Left cardiac atrium (tissue), 4 donors: Measurements from ENCODE around the gene GDPD2. TPM values are rescaled to one million over a fixed set of nuclear protein-coding genes. Genes with fewer than 3 reads are reported as not detected.
"Not testable (repeated sequence)": the region's sequence is repeated elsewhere in the genome, so short reads cannot be mapped to it uniquely, and the experiment has no call there.

Experiments
- ATAC-seq, 2 donors: fragments of 200-7000 bp; cut with Tn5 transposase; one replicate each; pipeline ENCODE4 v1.9.1; 2020; ENCODE audit warnings: mild to moderate bottlenecking in 2 of 2, moderate library complexity in 2 of 2
- DNase-seq: peaks from one replicate; pipeline ENCODE4 v3.0.0-alpha.2; 2020
- intact Hi-C, 2 donors: fragments of 100-400 bp; cut with DNase I; formaldehyde crosslinking; loops; one replicate each; pipeline versions ENCODE4 v1.14.1 to v1.15.1; 2022 to 2023
- long read RNA-seq: library from polyadenylated mRNA; unstranded; transcript quantifications from one replicate; pipeline ENCODE4 v2.0.0, GENCODE V29; 2021
- total RNA-seq, 2 donors: library from RNA; stranded (reverse); fragmentation: NEBNext Ultra II Directional; extraction: Animal tissue kit (Norgen Biotek cat#: 25700); gene quantifications; one replicate each; pipeline ENCODE4 v1.2.1, GENCODE V29; 2021
- donor health status: DM: no; HTN: yes; CAD: no.
- donor health status: DM: no; HTN: yes; CAD: no; lungs with severe emphysema.
- donor health status: DM: yes; HTN: yes; CAD: no.
- donor health status: Dilated cardiomyopathy.

The GDPD2 gene, protein sequence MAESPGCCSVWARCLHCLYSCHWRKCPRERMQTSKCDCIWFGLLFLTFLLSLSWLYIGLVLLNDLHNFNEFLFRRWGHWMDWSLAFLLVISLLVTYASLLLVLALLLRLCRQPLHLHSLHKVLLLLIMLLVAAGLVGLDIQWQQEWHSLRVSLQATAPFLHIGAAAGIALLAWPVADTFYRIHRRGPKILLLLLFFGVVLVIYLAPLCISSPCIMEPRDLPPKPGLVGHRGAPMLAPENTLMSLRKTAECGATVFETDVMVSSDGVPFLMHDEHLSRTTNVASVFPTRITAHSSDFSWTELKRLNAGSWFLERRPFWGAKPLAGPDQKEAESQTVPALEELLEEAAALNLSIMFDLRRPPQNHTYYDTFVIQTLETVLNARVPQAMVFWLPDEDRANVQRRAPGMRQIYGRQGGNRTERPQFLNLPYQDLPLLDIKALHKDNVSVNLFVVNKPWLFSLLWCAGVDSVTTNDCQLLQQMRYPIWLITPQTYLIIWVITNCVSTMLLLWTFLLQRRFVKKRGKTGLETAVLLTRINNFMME
- not detected for total RNA-seq
- long read RNA-seq = 0 reads

- DNase-seq (no peak), ATAC-seq (peak; percentile 56 to 59)
- intact Hi-C loops = no loop called here
These were observed at the start of gene GDPD2 for GRCh38 chrX:70422851-70423341. GDPD2 (plus strand) TSS chrX:70423314; CDS start chrX:70424985, 1,671 bp downstream.

- DNase-seq = no peak
- intact Hi-C loops = no loop called here
- no peak for ATAC-seq
These were observed 36.9 kb upstream of the GDPD2 start for GRCh38 chrX:70386235-70386634.

- DNase-seq = no peak
- no peak for ATAC-seq
- intact Hi-C loops = no loop called here
These were observed 24.2 kb upstream of the GDPD2 start for GRCh38 chrX:70398899-70399298.

DNA sequence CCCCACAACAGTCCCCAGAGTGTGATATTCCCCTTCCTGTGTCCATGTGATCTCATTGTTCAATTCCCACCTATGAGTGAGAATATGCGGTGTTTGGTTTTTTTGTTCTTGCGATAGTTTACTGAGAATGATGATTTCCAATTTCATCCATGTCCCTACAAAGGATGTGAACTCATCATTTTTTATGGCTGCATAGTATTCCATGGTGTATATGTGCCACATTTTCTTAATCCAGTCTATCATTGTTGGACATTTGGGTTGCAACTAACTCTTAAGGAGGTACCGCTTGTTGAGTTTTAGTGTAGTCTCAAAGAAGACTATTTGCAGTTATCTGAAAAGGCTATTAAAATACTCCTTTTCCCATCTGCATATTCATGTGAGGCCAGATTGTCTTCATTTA is 22.9 kb upstream of the GDPD2 start:
- ATAC-seq, DNase-seq, intact Hi-C loops: not testable (repeated sequence)

DNA sequence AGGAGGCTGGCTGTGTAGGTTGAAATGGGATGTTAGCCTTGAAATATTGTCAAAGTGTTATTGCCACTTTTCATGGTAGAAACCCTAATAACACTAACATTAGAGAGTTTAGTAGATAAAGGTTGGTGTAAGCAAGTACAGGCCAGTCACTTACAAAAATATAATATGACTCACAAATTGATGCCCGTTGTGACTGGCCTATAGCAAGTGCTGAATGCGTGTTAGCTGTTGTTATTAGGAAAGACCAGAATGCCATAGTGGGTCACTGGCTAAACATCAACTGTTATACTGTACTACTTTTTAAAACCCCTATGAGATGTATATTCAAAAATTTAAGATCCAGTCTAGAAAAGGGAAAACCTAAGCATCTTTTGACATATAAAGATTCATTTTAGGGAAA is 20.4 kb upstream of the GDPD2 start:
- ATAC-seq (no peak), DNase-seq (no peak)
- intact Hi-C loops = no loop called here

- DNase-seq (no peak), ATAC-seq (no peak)
- intact Hi-C loops = no loop called here
These were observed 18.1 kb upstream of the GDPD2 start for GRCh38 chrX:70405003-70405402.

GRCh38 chrX:70410921-70411320 is 12.2 kb upstream of the GDPD2 start:
- DNase-seq = no peak
- ATAC-seq = no peak
- intact Hi-C loops = no loop called here

- no peak for DNase-seq
- intact Hi-C loops = no loop called here
- ATAC-seq = no peak
These were observed 11.6 kb upstream of the GDPD2 start for GRCh38 chrX:70411475-70411874.

GRCh38 chrX:70421618-70422017 is 1.5 kb upstream of the GDPD2 start:
- intact Hi-C loops = no loop called here
- ATAC-seq (no peak), DNase-seq (no peak)

GRCh38 chrX:70423936-70424675 is 992 bp downstream of the GDPD2 start:
- no peak for DNase-seq
- ATAC-seq = no peak
- intact Hi-C loops = no loop called here

GRCh38 chrX:70424801-70425200 is 1.7 kb downstream of the GDPD2 start:
- no peak for DNase-seq
- no peak for ATAC-seq
- intact Hi-C loops = no loop called here

GRCh38 chrX:70426286-70427278 is 3.5 kb downstream of the GDPD2 start:
- no peak for ATAC-seq
- intact Hi-C loops = no loop called here
- no peak for DNase-seq

GRCh38 chrX:70427365-70427764 is 4.3 kb downstream of the GDPD2 start:
- DNase-seq (no peak), ATAC-seq (no peak)
- intact Hi-C loops = no loop called here

DNA sequence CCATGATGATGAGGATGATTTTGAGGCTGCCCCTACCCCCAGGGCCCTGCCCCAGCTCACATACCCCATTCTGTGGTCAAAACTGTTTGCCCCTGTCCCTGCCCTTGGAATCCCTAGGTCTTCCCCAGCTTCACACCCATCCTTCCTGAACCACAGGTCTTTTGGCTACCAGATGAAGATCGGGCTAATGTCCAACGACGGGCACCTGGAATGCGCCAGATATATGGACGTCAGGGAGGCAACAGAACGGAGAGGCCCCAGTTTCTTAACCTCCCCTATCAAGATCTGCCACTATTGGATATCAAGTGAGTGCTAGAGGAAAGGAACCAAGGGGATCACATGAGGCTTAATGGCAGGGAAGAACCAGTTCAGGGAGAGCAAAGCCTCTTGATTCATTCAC is 6.6 kb downstream of the GDPD2 start:
- ATAC-seq (no peak), DNase-seq (no peak)
- intact Hi-C loops = no loop called here

- no peak for ATAC-seq
- intact Hi-C loops = no loop called here
- no peak for DNase-seq
These were observed 10.1 kb downstream of the GDPD2 start for GRCh38 chrX:70432936-70433847.

- ATAC-seq = peak; percentile 77 to 80
- intact Hi-C loops = no loop called here
- DNase-seq = peak; percentile 75
These were observed 10.8 kb downstream of the GDPD2 start for GRCh38 chrX:70433848-70434351.

- intact Hi-C loops = no loop called here
- ATAC-seq = peak; percentile 94 to 97
These were observed 11.3 kb downstream of the GDPD2 start for GRCh38 chrX:70434352-70434866.

More at GRCh38 chrX:70434352-70434866, 11.3 kb downstream of the GDPD2 start:
- peak; percentile 90 for DNase-seq
